WTC11 (cell line): ENCODE data around the gene MGAM2. TPM values are rescaled to one million over a fixed set of nuclear protein-coding genes. Genes with fewer than 3 reads are reported as not detected.

Experiments used
- ATAC-seq: fragments of 200-7000 bp; cut with Tn5 transposase; 2 replicates; pipeline ENCODE4 v1.10.0; 2021; ENCODE audit warnings: mild to moderate bottlenecking, moderate library complexity
- CTCF ChIA-PET: fragments of 300-600 bp; sonication (Branson Sonifier 250); formaldehyde crosslinking; loops from one replicate; lab custom pipeline; 2021; ENCODE audit warnings: antibody characterized with exemption; lab: Charles Lee
- POLR2A ChIA-PET: fragments of 350-600 bp; sonication (Branson Sonifier 250); formaldehyde crosslinking; loops from one replicate; lab custom pipeline; 2021; ENCODE audit warnings: antibody characterized with exemption; lab: Charles Lee
- DNase-seq: peaks from one replicate; pipeline ENCODE4 v3.0.0; 2021; ENCODE audit warnings: low spot score
- H3K27ac Mint-ChIP-seq: 2 replicates; pipeline ENCODE4 v1.8.0; 2021; ENCODE audit warnings: mixed read lengths
- H3K27me3 Mint-ChIP-seq: 2 replicates; pipeline ENCODE4 v1.8.0; 2021; ENCODE audit warnings: low read depth, mild to moderate bottlenecking, moderate library complexity, mixed read lengths
- H3K36me3 Mint-ChIP-seq: 2 replicates; pipeline ENCODE4 v1.8.0; 2021; ENCODE audit warnings: mixed read lengths
- H3K4me1 Mint-ChIP-seq: 2 replicates; pipeline ENCODE4 v1.8.0; 2022; ENCODE audit warnings: mixed read lengths
- H3K4me3 Mint-ChIP-seq: 2 replicates; pipeline ENCODE4 v1.8.0; 2021; ENCODE audit warnings: mild to moderate bottlenecking, moderate library complexity, mixed read lengths
- H3K9me3 Mint-ChIP-seq: 2 replicates; pipeline ENCODE4 v1.8.0; 2021; ENCODE audit warnings: mixed read lengths
- CREB1 ChIP-seq: sonication (generic); formaldehyde crosslinking; IDR thresholded peaks from 2 replicates; pipeline ENCODE4 v1.8.0; 2023; ENCODE audit warnings: mild to moderate bottlenecking, missing genetic modification reagents
- E2F1 ChIP-seq: sonication (generic); formaldehyde crosslinking; IDR thresholded peaks from 2 replicates; pipeline ENCODE4 v1.8.0; 2022; ENCODE audit warnings: mild to moderate bottlenecking, missing genetic modification reagents
- E2F5 ChIP-seq: sonication (generic); formaldehyde crosslinking; IDR thresholded peaks from 2 replicates; pipeline ENCODE4 v1.8.1; 2022; ENCODE audit warnings: mild to moderate bottlenecking, moderate library complexity, missing genetic modification reagents
- GRHL2 ChIP-seq: fragments of 250-450 bp; sonication (Bioruptor Pico); IDR thresholded peaks from 2 replicates; pipeline ENCODE4 v1.8.0; 2022; ENCODE audit warnings: mild to moderate bottlenecking, moderate library complexity; ENCODE audit not compliant: insufficient replicate concordance, severe bottlenecking
- HMGA2 ChIP-seq: fragments of 250-450 bp; sonication (Bioruptor Pico); IDR thresholded peaks from 2 replicates; pipeline ENCODE4 v1.4.0; 2021; ENCODE audit warnings: mild to moderate bottlenecking, moderate library complexity
- JAZF1 ChIP-seq: fragments of 250-450 bp; sonication (Bioruptor Pico); IDR thresholded peaks from 2 replicates; pipeline ENCODE4 v1.9.0; 2021; ENCODE audit warnings: moderate library complexity, mild to moderate bottlenecking, inconsistent platforms
- MLX ChIP-seq: sonication (generic); formaldehyde crosslinking; IDR thresholded peaks from 2 replicates; pipeline ENCODE4 v1.8.1; 2023; ENCODE audit warnings: mild to moderate bottlenecking, missing genetic modification reagents, moderate library complexity
- NFATC4 ChIP-seq: fragments of 250-450 bp; sonication (Bioruptor Pico); IDR thresholded peaks from 2 replicates; pipeline ENCODE4 v1.9.0; 2021; ENCODE audit warnings: mild to moderate bottlenecking
- NFYB ChIP-seq: sonication (generic); formaldehyde crosslinking; conservative IDR thresholded peaks from 2 replicates; pipeline ENCODE4 v1.8.0; 2022; ENCODE audit warnings: low read depth, missing genetic modification reagents
- SMAD3 ChIP-seq: sonication (generic); formaldehyde crosslinking; IDR thresholded peaks from 2 replicates; pipeline ENCODE4 v1.8.0; 2022; ENCODE audit warnings: missing genetic modification reagents, mild to moderate bottlenecking, borderline replicate concordance
- SMAD4 ChIP-seq: sonication (generic); formaldehyde crosslinking; IDR thresholded peaks from 2 replicates; pipeline ENCODE4 v1.8.0; 2022; ENCODE audit warnings: mild to moderate bottlenecking, missing genetic modification reagents
- TCF7 ChIP-seq: sonication (generic); formaldehyde crosslinking; IDR thresholded peaks from 2 replicates; pipeline ENCODE4 v1.8.0; 2022; ENCODE audit warnings: mild to moderate bottlenecking, low read depth, missing genetic modification reagents, moderate library complexity
- TEAD1 ChIP-seq: sonication (generic); formaldehyde crosslinking; IDR thresholded peaks from 2 replicates; pipeline ENCODE4 v1.8.0; 2022; ENCODE audit warnings: mild to moderate bottlenecking, missing genetic modification reagents
- USF1 ChIP-seq: sonication (generic); formaldehyde crosslinking; IDR thresholded peaks from 2 replicates; pipeline ENCODE4 v1.8.0; 2022; ENCODE audit warnings: mild to moderate bottlenecking, missing genetic modification reagents
- ZNF232 ChIP-seq: sonication (generic); formaldehyde crosslinking; IDR thresholded peaks from 2 replicates; pipeline ENCODE4 v1.8.0; 2022; ENCODE audit warnings: mild to moderate bottlenecking, missing genetic modification reagents
- total RNA-seq: library from RNA; stranded (reverse); gene quantifications from 3 replicates; pipeline ENCODE4 v1.2.3, GENCODE V29; 2021
- TF ChIP-seq, protein P1 (sequence below): sonication (generic); formaldehyde crosslinking; IDR thresholded peaks from 2 replicates; pipeline ENCODE4 v1.8.1; 2022; ENCODE audit warnings: low read depth, mild to moderate bottlenecking, moderate library complexity, missing genetic modification reagents, borderline replicate concordance
- TF ChIP-seq, protein P2 (sequence below): sonication (generic); formaldehyde crosslinking; IDR thresholded peaks from 2 replicates; pipeline ENCODE4 v1.8.0; 2023; ENCODE audit warnings: missing genetic modification reagents
- TF ChIP-seq, protein P3 (sequence below): sonication (generic); formaldehyde crosslinking; IDR thresholded peaks from 2 replicates; pipeline ENCODE4 v1.8.0; 2022; ENCODE audit warnings: missing genetic modification reagents

The MGAM2 gene
- total RNA-seq, 1 experiment from 2014 or later, result not detected

GRCh38 chr7:142085428-142085827 is 26.1 kb upstream of the MGAM2 start:
- ChIA-PET POLR2A (no interaction called here), CTCF (no interaction called here)
- Mint-ChIP-seq H3K9me3 (no peaks in the 10 kb centered on the region), H3K36me3 (no peaks in the 10 kb centered on the region), H3K4me1 (no peaks in the 10 kb centered on the region), H3K27ac (no peak overlapping the region), H3K4me3 (no peak overlapping the region), H3K27me3 (no peaks in the 10 kb centered on the region; the same call in 1 of the 2 replicates)
- DNase-seq (no peak), ATAC-seq (no peak)
- TF ChIP-seq TEAD1 (CRISPR knock-in tag), result no peak
- no peak for TF ChIP-seq ZNF232 (CRISPR knock-in tag)

DNA sequence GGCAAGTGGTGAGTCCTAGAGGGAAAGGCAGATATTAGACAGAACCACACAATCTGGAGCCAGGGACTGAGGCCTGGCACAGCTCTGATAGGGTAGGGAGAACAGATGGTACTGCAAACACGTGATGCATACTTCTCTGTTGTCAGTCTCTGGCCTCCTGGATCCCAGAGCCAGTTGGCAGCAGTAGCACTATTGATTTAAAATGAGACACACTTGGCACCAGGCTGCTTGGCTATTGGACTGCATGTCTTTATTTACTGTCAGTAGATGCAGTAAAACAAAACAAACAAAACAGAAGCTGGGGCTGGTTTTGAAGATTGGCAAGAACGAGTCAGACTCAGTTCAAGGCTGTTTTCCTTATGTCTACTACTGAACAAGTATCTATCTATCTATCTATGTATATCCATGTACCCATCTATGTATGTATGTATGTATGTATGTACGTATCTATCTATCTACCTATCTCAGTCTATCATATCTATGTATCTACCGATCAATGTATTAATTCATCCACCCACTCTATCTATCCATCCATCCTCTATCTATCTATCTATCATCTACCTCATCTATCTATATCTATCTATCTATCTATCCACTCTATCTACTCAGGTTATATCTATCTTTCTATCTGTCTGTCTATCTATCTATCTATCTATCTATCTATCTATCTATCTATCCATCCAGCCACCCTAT is 23.4 kb upstream of the MGAM2 start:
- H3K36me3 Mint-ChIP-seq, result no peaks in the 10 kb centered on the region
- CTCF ChIA-PET, result interaction anchor here (3.5 kb wide), 1 partner anchor 113 kb away, joined by 26 read pairs; the partner anchor contains the start of gene TAS2R38
- ATAC-seq (no peak), DNase-seq (no peak)
- no peaks in the 10 kb centered on the region for H3K4me1 Mint-ChIP-seq
- no peaks in the 10 kb centered on the region for H3K9me3 Mint-ChIP-seq
- TF ChIP-seq TCF7 (CRISPR knock-in tag), result no peak
- no peak for TF ChIP-seq JAZF1
- no peak for TF ChIP-seq HMGA2
- no peak for TF ChIP-seq SMAD3 (CRISPR knock-in tag)
- no peak for TF ChIP-seq NFYB (CRISPR knock-in tag)
- TF ChIP-seq USF1, result no peak
- TF ChIP-seq NFATC4 (CRISPR knock-in tag), result no peak
- no peak for TF ChIP-seq E2F1 (CRISPR knock-in tag)
- no peak for TF ChIP-seq ZNF232 (CRISPR knock-in tag)
- no peak for TF ChIP-seq MLX
- TF ChIP-seq, protein P1, sequence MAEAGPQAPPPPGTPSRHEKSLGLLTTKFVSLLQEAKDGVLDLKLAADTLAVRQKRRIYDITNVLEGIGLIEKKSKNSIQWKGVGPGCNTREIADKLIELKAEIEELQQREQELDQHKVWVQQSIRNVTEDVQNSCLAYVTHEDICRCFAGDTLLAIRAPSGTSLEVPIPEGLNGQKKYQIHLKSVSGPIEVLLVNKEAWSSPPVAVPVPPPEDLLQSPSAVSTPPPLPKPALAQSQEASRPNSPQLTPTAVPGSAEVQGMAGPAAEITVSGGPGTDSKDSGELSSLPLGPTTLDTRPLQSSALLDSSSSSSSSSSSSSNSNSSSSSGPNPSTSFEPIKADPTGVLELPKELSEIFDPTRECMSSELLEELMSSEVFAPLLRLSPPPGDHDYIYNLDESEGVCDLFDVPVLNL (CRISPR knock-in tag), result no peak
- no peak for TF ChIP-seq CREB1
- TF ChIP-seq, protein P2, sequence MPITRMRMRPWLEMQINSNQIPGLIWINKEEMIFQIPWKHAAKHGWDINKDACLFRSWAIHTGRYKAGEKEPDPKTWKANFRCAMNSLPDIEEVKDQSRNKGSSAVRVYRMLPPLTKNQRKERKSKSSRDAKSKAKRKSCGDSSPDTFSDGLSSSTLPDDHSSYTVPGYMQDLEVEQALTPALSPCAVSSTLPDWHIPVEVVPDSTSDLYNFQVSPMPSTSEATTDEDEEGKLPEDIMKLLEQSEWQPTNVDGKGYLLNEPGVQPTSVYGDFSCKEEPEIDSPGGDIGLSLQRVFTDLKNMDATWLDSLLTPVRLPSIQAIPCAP (CRISPR knock-in tag), result no peak
- TF ChIP-seq, protein P3, sequence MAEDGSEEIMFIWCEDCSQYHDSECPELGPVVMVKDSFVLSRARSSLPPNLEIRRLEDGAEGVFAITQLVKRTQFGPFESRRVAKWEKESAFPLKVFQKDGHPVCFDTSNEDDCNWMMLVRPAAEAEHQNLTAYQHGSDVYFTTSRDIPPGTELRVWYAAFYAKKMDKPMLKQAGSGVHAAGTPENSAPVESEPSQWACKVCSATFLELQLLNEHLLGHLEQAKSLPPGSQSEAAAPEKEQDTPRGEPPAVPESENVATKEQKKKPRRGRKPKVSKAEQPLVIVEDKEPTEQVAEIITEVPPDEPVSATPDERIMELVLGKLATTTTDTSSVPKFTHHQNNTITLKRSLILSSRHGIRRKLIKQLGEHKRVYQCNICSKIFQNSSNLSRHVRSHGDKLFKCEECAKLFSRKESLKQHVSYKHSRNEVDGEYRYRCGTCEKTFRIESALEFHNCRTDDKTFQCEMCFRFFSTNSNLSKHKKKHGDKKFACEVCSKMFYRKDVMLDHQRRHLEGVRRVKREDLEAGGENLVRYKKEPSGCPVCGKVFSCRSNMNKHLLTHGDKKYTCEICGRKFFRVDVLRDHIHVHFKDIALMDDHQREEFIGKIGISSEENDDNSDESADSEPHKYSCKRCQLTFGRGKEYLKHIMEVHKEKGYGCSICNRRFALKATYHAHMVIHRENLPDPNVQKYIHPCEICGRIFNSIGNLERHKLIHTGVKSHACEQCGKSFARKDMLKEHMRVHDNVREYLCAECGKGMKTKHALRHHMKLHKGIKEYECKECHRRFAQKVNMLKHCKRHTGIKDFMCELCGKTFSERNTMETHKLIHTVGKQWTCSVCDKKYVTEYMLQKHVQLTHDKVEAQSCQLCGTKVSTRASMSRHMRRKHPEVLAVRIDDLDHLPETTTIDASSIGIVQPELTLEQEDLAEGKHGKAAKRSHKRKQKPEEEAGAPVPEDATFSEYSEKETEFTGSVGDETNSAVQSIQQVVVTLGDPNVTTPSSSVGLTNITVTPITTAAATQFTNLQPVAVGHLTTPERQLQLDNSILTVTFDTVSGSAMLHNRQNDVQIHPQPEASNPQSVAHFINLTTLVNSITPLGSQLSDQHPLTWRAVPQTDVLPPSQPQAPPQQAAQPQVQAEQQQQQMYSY (CRISPR knock-in tag), result no peak
- TF ChIP-seq E2F5 (CRISPR knock-in tag), result no peak
- no peak for TF ChIP-seq GRHL2
- no peak for TF ChIP-seq SMAD4 (CRISPR knock-in tag)
- no peak overlapping the region for H3K27ac Mint-ChIP-seq
- H3K4me3 Mint-ChIP-seq, result no peak overlapping the region
- POLR2A ChIA-PET, result no interaction called here
- no peaks in the 10 kb centered on the region; the same call in 1 of the 2 replicates for H3K27me3 Mint-ChIP-seq
